Astrocyte (in vitro differentiated cells and primary cell): ENCODE data around the gene ENOX2.

Experiments used
- EZH2 ChIP-seq: IDR thresholded peaks from 2 replicates; pipeline ENCODE4 v1.6.1; 2012; ENCODE audit warnings: mild to moderate bottlenecking, low read length, inconsistent platforms; ENCODE audit not compliant: insufficient read depth
- TF ChIP-seq, protein P1 (sequence below): IDR thresholded peaks from 2 replicates; pipeline ENCODE4 v1.5.1; 2011; ENCODE audit warnings: low read depth, mild to moderate bottlenecking, inconsistent platforms, low read length, moderate library complexity; ENCODE audit not compliant: insufficient read depth

DNA sequence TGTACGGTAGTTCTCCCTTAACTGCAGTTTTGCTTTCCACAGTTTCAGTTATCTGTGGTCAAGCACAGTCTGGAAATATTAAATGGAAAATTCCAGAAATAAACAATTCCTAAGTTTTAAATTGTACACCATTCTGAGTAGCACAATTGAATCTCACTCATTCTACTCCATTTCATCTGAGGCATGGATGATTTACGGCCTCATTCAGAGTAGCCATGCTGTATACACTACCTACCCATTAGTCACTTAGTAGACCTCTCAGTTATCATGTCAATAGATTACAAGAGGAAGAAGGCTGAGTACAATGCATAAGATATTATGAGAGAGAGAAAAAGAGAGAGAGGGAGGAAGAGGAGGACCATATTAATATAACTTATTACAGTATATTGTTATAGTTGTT, 77.5 kb downstream of the ENOX2 start:
- TF ChIP-seq, protein P1, sequence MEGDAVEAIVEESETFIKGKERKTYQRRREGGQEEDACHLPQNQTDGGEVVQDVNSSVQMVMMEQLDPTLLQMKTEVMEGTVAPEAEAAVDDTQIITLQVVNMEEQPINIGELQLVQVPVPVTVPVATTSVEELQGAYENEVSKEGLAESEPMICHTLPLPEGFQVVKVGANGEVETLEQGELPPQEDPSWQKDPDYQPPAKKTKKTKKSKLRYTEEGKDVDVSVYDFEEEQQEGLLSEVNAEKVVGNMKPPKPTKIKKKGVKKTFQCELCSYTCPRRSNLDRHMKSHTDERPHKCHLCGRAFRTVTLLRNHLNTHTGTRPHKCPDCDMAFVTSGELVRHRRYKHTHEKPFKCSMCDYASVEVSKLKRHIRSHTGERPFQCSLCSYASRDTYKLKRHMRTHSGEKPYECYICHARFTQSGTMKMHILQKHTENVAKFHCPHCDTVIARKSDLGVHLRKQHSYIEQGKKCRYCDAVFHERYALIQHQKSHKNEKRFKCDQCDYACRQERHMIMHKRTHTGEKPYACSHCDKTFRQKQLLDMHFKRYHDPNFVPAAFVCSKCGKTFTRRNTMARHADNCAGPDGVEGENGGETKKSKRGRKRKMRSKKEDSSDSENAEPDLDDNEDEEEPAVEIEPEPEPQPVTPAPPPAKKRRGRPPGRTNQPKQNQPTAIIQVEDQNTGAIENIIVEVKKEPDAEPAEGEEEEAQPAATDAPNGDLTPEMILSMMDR, result no peak
- TF ChIP-seq EZH2, result no peak
